Pancreas (tissue), 10 donors: ENCODE data around the gene CNTN5. TPM values are rescaled to one million over a fixed set of nuclear protein-coding genes. Genes with fewer than 3 reads are reported as not detected.

Experiments
- ATAC-seq, 4 donors: fragments of 200-7000 bp; cut with Tn5 transposase; one replicate each; pipeline versions ENCODE4 v1.8.0 to v1.9.1; 2020; ENCODE audit warnings: mild to moderate bottlenecking in 4 of 4, moderate library complexity in 4 of 4
- DNase-seq, 6 donors: peaks; one replicate each; pipeline ENCODE4 v3.0.0-alpha.2; 2020
- FAIRE-seq: peaks from 2 replicates; lab custom pipeline; 2012; peaks lifted over from hg19 to GRCh38; lab: Jason Lieb, UNC
- H3K27ac ChIP-seq, 4 donors: fragments of 200-600 bp; sonication (generic); 1 replicate in 3 of 4; 2 replicates in 1 of 4; pipeline versions ENCODE4 v1.5.0 to v1.8.0; 2020
- H3K27me3 ChIP-seq, 4 donors: fragments of 200-600 bp; one replicate each; pipeline ENCODE4 v1.8.0; 2021
- H3K36me3 ChIP-seq, 3 donors: fragments of 200-600 bp; sonication (generic) in 1 of 3; one replicate each; pipeline versions ENCODE4 v1.5.0 to v1.8.0; 2020 to 2021
- H3K4me1 ChIP-seq, 3 donors: fragments of 200-600 bp; one replicate each; pipeline ENCODE4 v1.8.0; 2021
- H3K4me3 ChIP-seq, 4 donors: fragments of 200-600 bp; sonication (generic) in 2 of 4; one replicate each; pipeline versions ENCODE4 v1.5.0 to v1.8.0; 2020 to 2021
- H3K9me3 ChIP-seq, 4 donors: fragments of 200-600 bp; one replicate each; pipeline ENCODE4 v1.8.0; 2021
- WGBS, 2 donors: extraction: QIAGEN DNeasy Blood & Tissue Kit; methylation state at CpG; one replicate each; pipeline ENCODE4 v1.1.7; 2013; 5-methylcytosine and 5-hydroxymethylcytosine counted together
- intact Hi-C, 3 donors: fragments of 100-400 bp; cut with DNase I; formaldehyde crosslinking; loops; one replicate each; pipeline versions ENCODE4 v1.11.1 to v1.14.2; 2022
- polyA plus RNA-seq, 2 donors: library from polyadenylated mRNA; stranded (reverse); fragments of 200-250 nt; gene quantifications; one replicate each; pipeline ENCODE4 v1.2.3, GENCODE V29; 2013
- total RNA-seq, 6 donors: library from RNA; stranded (reverse); fragmentation: NEBNext Ultra II Directional in 4 of 6; extraction: Animal tissue kit (Norgen Biotek cat#: 25700) in 4 of 6; gene quantifications; one replicate each; pipeline versions ENCODE4 v1.2.1 to v1.2.4, GENCODE V29; 2021 to 2023
- TF ChIP-seq, protein P1 (sequence below), 4 donors: fragments of 200-600 bp; sonication (generic) in 3 of 4; IDR thresholded peaks; one replicate each; pipeline versions ENCODE4 v1.5.0 to v1.8.0; 2021; ENCODE audit warnings: antibody characterized with exemption in 4 of 4
- donor health status: healthy with polysubstance abuse.
- donor health status: DM: no; HTN: no; CAD: no; lungs with moderate emphysema.
- donor health status: DM: no; HTN: no; CAD: no.
- donor health status: control.
- donor health status: control.
- donor health status: Bipolar disorder and iron deficiency.
- donor health status: DM: yes; HTN: yes; CAD: no.
- donor health status: DM: no; HTN: no; CAD: no.
- donor health status: DM: no; HTN: no; CAD: no.
- donor health status: DM: yes; HTN: yes; CAD: no.

CNTN5 gene
- total and polyA plus RNA-seq, 8 donors = 0.11 to 1.2 (median 0.58) TPM

DNA sequence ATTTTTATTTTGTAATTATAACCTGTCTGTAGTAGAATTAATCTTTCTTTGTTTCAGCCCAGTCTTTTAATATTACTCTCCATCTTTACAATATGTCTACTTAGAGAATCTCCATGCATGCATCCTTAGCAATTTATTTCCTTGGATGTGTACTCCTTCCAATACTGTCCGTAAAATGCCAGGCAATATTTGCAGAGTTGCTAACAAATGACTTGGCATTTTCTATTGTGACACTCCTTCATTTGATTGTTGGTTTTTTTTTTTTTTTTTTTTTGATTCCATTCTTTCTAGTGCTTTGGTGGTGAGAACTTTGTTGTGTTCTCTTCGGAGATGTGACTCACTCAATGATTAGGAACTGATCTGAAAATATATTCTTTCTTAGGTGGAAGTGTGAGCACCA is 220.3 kb downstream of the CNTN5 start:
- Histone ChIP-seq H3K4me3 (no peak overlapping the region), H3K27me3 (no peaks in the 10 kb centered on the region), H3K27ac (no peak overlapping the region), H3K9me3 (no peaks in the 10 kb centered on the region), H3K36me3 (no peaks in the 10 kb centered on the region), H3K4me1 (no peaks in the 10 kb centered on the region)
- DNase-seq = no peak
- TF ChIP-seq, protein P1, sequence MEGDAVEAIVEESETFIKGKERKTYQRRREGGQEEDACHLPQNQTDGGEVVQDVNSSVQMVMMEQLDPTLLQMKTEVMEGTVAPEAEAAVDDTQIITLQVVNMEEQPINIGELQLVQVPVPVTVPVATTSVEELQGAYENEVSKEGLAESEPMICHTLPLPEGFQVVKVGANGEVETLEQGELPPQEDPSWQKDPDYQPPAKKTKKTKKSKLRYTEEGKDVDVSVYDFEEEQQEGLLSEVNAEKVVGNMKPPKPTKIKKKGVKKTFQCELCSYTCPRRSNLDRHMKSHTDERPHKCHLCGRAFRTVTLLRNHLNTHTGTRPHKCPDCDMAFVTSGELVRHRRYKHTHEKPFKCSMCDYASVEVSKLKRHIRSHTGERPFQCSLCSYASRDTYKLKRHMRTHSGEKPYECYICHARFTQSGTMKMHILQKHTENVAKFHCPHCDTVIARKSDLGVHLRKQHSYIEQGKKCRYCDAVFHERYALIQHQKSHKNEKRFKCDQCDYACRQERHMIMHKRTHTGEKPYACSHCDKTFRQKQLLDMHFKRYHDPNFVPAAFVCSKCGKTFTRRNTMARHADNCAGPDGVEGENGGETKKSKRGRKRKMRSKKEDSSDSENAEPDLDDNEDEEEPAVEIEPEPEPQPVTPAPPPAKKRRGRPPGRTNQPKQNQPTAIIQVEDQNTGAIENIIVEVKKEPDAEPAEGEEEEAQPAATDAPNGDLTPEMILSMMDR (IDR thresholded peaks at IDR 0.05) = no peak
- ATAC-seq = no peak
- intact Hi-C loops = no loop called here
- 42 to 54% methylated on average over 2 of the region's 2 CpGs for WGBS, 2 donors
- FAIRE-seq = no peak

DNA sequence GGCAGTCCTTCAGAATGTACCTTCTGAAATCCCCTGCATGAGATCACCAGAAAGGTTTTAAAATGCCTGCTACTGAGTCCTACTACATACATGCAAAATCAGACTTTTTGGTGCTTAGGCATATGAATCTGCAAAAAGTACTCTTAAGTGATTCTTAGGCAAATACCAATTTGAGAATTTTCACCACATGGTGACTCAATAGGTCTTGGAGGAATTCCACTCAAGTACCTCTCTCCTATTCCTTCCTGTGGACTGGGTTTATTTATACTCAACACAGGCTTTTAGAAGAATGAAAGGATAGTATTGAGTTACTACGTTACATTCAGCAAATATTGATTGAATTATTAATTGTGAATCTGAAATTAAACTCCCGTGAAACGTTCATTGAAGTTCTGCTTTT is 223.9 kb downstream of the CNTN5 start:
- intact Hi-C loops = no loop called here
- Histone ChIP-seq H3K9me3 (no peaks in the 10 kb centered on the region), H3K4me3 (no peak overlapping the region), H3K4me1 (no peaks in the 10 kb centered on the region), H3K36me3 (no peaks in the 10 kb centered on the region), H3K27ac (no peak overlapping the region), H3K27me3 (no peaks in the 10 kb centered on the region)
- 54 to 62% methylated on average over 3 of the region's 3 CpGs for WGBS, 2 donors
- TF ChIP-seq, protein P1 (IDR thresholded peaks at IDR 0.05) = no peak
- no peak for ATAC-seq
- DNase-seq = no peak
- FAIRE-seq = no peak

DNA sequence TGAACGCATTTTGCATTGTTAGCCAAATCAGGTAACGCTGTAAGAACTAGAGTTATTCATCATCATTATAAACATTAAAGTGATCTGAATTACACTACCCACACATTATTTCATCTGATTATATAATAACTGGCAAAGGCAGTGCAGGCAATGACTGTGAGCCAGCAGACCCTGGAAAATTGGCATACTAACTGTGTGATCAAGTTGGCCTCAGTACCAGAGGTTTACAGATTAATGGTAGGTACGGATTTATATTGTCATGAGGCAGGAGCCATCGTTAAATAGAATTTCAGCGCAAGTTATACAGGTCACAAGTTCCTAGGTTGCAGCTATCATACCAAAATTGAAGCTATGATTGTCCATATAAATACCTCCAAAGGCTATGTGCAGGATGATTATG is 225.4 kb downstream of the CNTN5 start:
- WGBS, 2 donors = 50 to 54% methylated on average over 5 of the region's 5 CpGs
- TF ChIP-seq, protein P1 (IDR thresholded peaks at IDR 0.05) = no peak

DNA sequence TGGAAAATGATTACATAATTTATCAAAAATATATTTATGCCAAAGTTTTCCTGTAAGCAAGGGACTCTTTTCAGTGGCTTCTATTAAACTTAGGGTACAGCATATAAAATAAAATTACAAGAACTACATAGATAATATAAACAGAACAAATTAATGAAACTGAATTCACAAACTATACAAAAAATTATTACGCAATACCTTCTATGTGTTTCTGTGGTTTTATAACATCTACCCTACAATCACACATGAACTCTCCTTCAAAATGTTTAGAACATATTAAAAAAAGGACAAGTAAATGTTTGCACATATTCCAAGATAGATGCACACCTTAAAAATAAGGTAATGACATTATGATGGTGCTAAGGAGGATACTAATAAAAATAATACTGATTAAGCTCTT is 235.9 kb downstream of the CNTN5 start:
- Histone ChIP-seq H3K4me1 (no peaks in the 10 kb centered on the region), H3K4me3 (no peak overlapping the region), H3K36me3 (no peaks in the 10 kb centered on the region), H3K27ac (no peak overlapping the region), H3K9me3 (no peaks in the 10 kb centered on the region), H3K27me3 (no peaks in the 10 kb centered on the region)
- DNase-seq = no peak
- ATAC-seq = no peak
- TF ChIP-seq, protein P1 (IDR thresholded peaks at IDR 0.05) = no peak
- FAIRE-seq = no peak
- intact Hi-C loops = no loop called here
- 76 to 96% methylated on average over 1 of the region's 1 CpG for WGBS, 2 donors

More for the DNA sequence above, 225.4 kb downstream of the CNTN5 start:
- no peak for ATAC-seq
- no peaks in the 10 kb centered on the region for H3K36me3 ChIP-seq
- intact Hi-C loops = no loop called here
- H3K4me1 ChIP-seq = no peaks in the 10 kb centered on the region
- no peak for DNase-seq
- no peaks in the 10 kb centered on the region for H3K27me3 ChIP-seq
- no peaks in the 10 kb centered on the region for H3K9me3 ChIP-seq
- H3K27ac ChIP-seq = no peak overlapping the region
- H3K4me3 ChIP-seq = no peak overlapping the region
- no peak for FAIRE-seq

DNA sequence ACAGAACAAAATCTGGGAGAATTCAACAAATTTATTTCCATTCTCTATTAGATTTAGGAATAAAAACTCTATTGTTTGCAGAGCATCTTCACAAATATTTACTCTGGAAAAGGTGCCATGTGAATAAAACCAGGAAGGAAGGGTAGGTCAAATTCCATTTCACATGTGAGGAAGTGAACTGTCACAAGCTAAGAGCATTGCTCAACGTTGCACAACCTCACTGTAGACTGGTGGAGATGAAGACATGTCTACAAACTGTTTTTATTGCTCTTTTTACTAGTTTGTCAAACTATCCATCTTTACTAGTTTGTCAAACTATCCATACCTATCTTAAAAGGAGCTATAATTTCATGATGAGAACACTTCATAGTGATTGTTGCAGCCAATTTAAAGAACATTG is 236.4 kb downstream of the CNTN5 start:
- DNase-seq (no peak), FAIRE-seq (no peak), ATAC-seq (no peak)
- intact Hi-C loops = no loop called here
- Histone ChIP-seq H3K27ac (no peak overlapping the region), H3K9me3 (no peaks in the 10 kb centered on the region), H3K27me3 (no peaks in the 10 kb centered on the region), H3K36me3 (no peaks in the 10 kb centered on the region), H3K4me1 (no peaks in the 10 kb centered on the region), H3K4me3 (no peak overlapping the region)
- TF ChIP-seq, protein P1 (IDR thresholded peaks at IDR 0.05) = no peak
- 0 to 4% methylated on average over 1 of the region's 1 CpG for WGBS, 2 donors
